AG10803 (cell line): ENCODE results near the gene C1QL1.

Experiments used
- DNase-seq: peaks from one replicate; pipeline ENCODE4 v3.0.0; 2010; ENCODE audit warnings: low read depth
- H3K4me3 ChIP-seq: 2 replicates; pipeline ENCODE4 v1.5.1; 2011; ENCODE audit warnings: mild to moderate bottlenecking, low read length, control low read depth
- CTCF ChIP-seq: conservative IDR thresholded peaks from 2 replicates; pipeline ENCODE4 v1.5.1; 2011; ENCODE audit warnings: mild to moderate bottlenecking, low read length, control low read depth, inconsistent platforms

The C1QL1 gene

DNA sequence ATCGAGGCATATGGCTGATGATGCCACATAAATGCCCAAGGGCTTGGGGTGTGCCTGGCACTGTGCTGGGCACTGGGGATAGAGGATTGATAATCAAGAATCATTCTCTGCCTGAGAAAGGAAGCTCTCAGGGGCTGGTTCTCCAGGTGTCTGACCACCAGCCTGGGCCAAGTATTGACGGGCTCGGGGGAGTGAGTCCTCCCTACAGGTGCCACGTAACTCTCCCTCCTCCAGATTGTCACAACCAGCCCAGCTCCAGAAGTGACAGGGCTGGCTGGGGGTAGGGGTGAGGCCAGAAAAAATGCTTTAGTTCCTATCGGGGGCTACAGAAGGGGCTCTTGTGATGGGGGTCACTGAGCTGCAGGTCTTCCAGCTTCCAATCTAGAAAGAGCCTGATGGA, 10.7 kb upstream of the C1QL1 start:
- DNase-seq: no peak
- H3K4me3 ChIP-seq: no peak overlapping the region
- no peak for TF ChIP-seq CTCF

GRCh38 chr17:44977814-44978550, 9.9 kb upstream of the C1QL1 start:
- no peak overlapping the region for H3K4me3 ChIP-seq
- no peak for DNase-seq
- TF ChIP-seq CTCF: no peak

GRCh38 chr17:44977065-44977464, 9.0 kb upstream of the C1QL1 start:
- no peak for TF ChIP-seq CTCF
- no peak overlapping the region for H3K4me3 ChIP-seq
- DNase-seq: no peak

- no peak for DNase-seq
- no peak for TF ChIP-seq CTCF
- no peak overlapping the region for H3K4me3 ChIP-seq
These were observed 8.1 kb upstream of the C1QL1 start for GRCh38 chr17:44976206-44976605.

GRCh38 chr17:44972953-44973352, 4.8 kb upstream of the C1QL1 start:
- no peak overlapping the region for H3K4me3 ChIP-seq
- no peak for TF ChIP-seq CTCF
- peak; percentile 49 for DNase-seq

- no peak overlapping the region for H3K4me3 ChIP-seq
- TF ChIP-seq CTCF: no peak
- DNase-seq: peak; percentile 37
These were observed 3.8 kb upstream of the C1QL1 start for GRCh38 chr17:44971776-44972483.
